Measurements from ENCODE around the gene KLHL22.

DNA sequence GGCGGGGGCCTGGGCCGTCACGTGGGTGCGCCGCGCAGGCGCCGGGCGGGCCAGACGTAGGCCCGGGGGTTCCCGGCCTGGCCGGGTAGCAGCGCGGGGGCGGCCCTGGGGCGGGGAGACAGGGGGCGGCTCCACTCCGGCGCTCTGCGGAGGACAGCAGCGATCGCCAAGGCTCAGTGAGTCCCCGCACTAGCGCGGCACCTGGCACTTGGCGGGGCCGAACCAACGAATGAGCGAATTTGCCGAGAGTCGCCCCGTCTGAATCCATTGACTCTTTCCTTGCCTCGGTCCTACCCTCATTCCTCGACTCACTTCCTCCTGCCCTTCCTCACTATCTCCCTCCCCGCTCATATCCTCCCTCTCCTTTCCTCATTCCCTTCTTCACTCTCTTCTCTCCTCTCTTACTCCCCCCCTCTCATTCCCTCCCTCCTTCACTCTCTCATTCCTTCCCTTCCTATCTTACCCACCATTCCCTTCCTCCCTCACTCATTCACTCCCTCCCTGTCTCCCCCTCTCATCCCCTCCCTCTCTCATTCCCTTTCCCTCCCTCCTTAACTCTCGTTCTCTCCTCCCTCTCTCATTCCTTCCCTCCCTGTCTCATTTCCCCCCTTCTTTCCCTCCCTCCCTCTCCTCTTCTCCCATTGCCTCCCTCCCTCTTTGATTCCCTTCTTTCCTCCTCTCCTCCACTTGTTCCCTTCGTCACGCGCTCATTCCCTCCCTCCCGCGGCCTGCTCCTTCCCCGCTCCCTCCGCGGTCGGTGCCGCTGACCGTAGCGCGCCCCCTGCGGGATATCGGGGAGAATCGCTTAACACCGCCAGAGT lies 476 bp upstream of the KLHL22 start:
- TF ChIP-seq, protein P1, sequence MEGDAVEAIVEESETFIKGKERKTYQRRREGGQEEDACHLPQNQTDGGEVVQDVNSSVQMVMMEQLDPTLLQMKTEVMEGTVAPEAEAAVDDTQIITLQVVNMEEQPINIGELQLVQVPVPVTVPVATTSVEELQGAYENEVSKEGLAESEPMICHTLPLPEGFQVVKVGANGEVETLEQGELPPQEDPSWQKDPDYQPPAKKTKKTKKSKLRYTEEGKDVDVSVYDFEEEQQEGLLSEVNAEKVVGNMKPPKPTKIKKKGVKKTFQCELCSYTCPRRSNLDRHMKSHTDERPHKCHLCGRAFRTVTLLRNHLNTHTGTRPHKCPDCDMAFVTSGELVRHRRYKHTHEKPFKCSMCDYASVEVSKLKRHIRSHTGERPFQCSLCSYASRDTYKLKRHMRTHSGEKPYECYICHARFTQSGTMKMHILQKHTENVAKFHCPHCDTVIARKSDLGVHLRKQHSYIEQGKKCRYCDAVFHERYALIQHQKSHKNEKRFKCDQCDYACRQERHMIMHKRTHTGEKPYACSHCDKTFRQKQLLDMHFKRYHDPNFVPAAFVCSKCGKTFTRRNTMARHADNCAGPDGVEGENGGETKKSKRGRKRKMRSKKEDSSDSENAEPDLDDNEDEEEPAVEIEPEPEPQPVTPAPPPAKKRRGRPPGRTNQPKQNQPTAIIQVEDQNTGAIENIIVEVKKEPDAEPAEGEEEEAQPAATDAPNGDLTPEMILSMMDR (IDR thresholded peaks at IDR 0.05), result peak; percentile 72 to 80
- TF ChIP-seq POLR2A (IDR thresholded peaks at IDR 0.05), result peak in 1 of 2 donors; percentile 53
- TF ChIP-seq POLR2AphosphoS5 (IDR thresholded peaks at IDR 0.05), result peak in 2 of 3 donors; percentile 26 to 66
